Stomach smooth muscle (tissue), 2 donors: ENCODE results near the gene FHAD1.

Experiments used
- H3K27ac ChIP-seq: one replicate; pipeline ENCODE4 v1.7.0; 2013; ENCODE audit warnings: mild to moderate bottlenecking, low read length, inconsistent platforms
- H3K27me3 ChIP-seq, 2 donors: one replicate each; pipeline ENCODE4 v1.7.0; 2013; ENCODE audit warnings: low read length in 2 of 2; ENCODE audit not compliant: insufficient read depth in 2 of 2, control insufficient read depth in 1 of 2
- H3K36me3 ChIP-seq, 2 donors: one replicate each; pipeline ENCODE4 v1.7.0; 2013; ENCODE audit warnings: low read length in 2 of 2; ENCODE audit not compliant: control insufficient read depth in 2 of 2, insufficient read depth in 2 of 2
- H3K4me1 ChIP-seq: one replicate; pipeline ENCODE4 v1.7.0; 2013; ENCODE audit warnings: low read length; ENCODE audit not compliant: control insufficient read depth, insufficient read depth
- H3K4me3 ChIP-seq, 2 donors: one replicate each; pipeline ENCODE4 v1.7.0; 2013; ENCODE audit warnings: low read length in 2 of 2
- H3K9ac ChIP-seq, 2 donors: one replicate each; pipeline ENCODE4 v1.7.0; 2013; ENCODE audit warnings: low read length in 2 of 2, mild to moderate bottlenecking in 1 of 2
- H3K9me3 ChIP-seq, 2 donors: one replicate each; pipeline ENCODE4 v1.7.0; 2013; ENCODE audit warnings: low read length in 2 of 2; ENCODE audit not compliant: control insufficient read depth in 2 of 2
- donor health status: healthy.
- donor health status: Pancreatic carcinoma.

Gene FHAD1

DNA sequence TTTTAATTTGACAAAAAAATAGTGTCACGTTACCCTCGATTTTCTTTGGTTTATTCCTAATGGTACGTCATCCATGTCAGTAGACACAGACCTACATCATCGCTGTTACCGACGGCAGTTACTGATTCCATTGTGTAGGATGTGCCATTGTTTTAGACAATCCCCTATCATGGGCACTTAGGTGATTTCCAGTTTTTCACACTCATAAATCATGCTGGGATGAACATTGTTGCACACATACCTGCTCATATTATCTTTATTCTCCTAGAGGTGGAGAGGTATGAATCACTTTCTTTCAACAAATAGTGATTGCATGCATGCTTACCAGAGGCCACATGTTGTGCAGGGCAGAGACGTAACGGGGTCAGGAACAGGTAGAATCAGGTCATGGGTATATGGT is 83.0 kb downstream of the FHAD1 start:
- H3K4me1 ChIP-seq: peaks cover 26% of the 10 kb centered on the region

DNA sequence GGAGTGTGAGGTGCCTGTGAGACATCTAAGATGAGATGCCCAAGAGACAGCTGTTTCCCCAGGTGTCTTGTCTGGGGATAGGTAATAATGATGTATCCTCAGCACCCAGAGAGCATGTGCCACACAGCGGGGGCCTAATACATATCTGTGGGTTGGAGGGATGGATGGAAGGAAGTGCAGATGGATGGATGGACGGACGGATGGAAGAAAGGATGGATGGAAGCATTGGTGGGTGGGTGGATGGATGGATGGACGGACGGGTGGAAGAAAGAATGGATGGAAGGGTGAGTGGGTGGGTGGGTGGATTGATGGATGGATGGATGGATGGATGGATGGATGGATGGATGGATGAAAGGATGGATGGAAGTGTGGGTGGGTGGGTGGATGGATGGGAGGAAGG is 84.2 kb downstream of the FHAD1 start:
- Histone ChIP-seq H3K4me1 (peaks cover 26% of the 10 kb centered on the region), H3K9me3 (no peaks in the 10 kb centered on the region), H3K27ac (no peak overlapping the region), H3K27me3 (no peaks in the 10 kb centered on the region), H3K4me3 (no peak overlapping the region), H3K36me3 (peaks cover 0 to 2% of the 10 kb centered on the region in 2 donors), H3K9ac (no peak overlapping the region)

More for the DNA sequence above, 83.0 kb downstream of the FHAD1 start:
- no peak overlapping the region for H3K27ac ChIP-seq
- H3K9me3 ChIP-seq: no peaks in the 10 kb centered on the region
- H3K9ac ChIP-seq: no peak overlapping the region
- H3K36me3 ChIP-seq: peaks cover 0 to 2% of the 10 kb centered on the region in 2 donors
- no peaks in the 10 kb centered on the region for H3K27me3 ChIP-seq
- H3K4me3 ChIP-seq: no peak overlapping the region

DNA sequence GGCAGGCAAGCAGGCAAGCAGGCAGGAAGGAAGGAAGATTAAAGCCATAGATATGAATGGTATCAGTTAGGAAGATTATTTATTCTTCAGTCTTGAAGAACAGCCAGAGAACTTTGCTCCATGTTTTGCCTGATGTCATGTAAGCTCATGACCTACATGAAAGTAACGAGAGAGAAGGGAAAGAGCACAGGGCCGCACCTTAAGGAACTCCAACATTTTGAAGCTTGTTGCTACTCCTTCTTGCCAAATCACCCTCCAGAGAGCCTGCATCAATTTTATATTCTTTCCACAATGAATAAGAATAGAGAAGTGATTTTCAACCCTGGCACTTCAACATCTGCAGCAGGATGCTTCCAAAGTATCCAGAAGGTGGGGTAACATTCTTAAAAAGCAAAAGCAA is 84.7 kb downstream of the FHAD1 start:
- Histone ChIP-seq H3K27ac (no peak overlapping the region), H3K4me3 (no peak overlapping the region), H3K4me1 (peaks cover 22% of the 10 kb centered on the region), H3K27me3 (no peaks in the 10 kb centered on the region), H3K9ac (no peak overlapping the region), H3K36me3 (peaks cover 0 to 2% of the 10 kb centered on the region in 2 donors), H3K9me3 (no peaks in the 10 kb centered on the region)

DNA sequence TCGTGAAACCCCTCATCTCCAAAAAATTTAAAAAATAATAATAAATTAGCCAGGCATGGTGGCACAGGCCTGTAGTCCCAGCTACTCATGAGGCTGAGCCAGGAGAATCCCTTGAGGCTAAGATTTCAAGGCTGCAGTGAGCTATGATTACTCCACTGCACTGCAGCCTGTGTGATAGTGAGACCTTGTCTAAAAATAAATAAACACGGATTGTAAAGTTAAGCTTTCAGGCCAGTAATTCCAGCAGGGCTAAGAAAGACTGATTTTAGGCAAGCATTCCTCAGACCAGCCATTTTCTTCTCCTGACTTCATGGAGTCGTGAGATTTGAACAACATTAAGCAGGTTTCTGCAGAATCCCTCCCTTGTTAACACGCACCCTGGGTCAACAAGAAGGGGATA is 85.5 kb downstream of the FHAD1 start:
- Histone ChIP-seq H3K27me3 (no peaks in the 10 kb centered on the region), H3K9ac (no peak overlapping the region), H3K36me3 (peaks cover 0 to 2% of the 10 kb centered on the region in 2 donors), H3K9me3 (no peaks in the 10 kb centered on the region), H3K27ac (no peak overlapping the region), H3K4me3 (no peak overlapping the region), H3K4me1 (peaks cover 24% of the 10 kb centered on the region)

DNA sequence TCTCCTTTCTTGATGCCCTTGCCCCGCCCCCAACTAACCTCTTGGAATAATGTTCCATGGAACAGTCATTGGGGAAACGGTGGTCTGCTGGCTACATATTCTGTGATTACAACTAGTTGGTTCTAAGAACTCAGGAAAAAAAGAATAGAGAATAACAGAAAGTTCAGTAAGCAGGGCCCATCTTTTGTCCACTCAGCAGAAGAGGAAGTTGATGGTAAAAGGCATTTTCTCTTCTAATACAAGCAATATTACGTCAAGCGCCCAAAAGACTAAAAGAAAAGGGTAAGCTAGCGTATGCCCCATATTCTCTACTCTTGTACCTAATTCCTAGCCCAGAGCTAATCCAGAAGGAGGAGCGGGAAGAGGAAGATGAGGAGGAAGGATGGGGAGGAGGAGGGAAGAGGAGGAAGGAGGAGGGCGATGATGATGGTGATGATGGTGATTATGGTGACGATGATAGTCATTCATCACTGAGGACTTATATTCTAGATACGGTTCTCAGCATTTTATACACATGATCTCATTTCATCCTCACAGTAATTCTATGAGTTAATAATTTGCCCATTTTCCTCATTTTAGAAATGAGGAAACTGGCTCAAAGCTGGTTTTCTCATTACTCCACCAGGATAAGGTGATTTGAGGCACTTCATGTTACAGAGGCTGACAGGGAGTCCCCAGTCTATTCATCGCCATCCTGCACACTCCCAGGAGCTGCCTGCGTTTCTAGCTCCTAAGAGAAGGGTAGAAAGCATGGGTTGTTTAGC is 86.1 kb downstream of the FHAD1 start:
- H3K27me3 ChIP-seq: no peaks in the 10 kb centered on the region
- H3K9ac ChIP-seq: no peak overlapping the region
- peaks cover 0 to 2% of the 10 kb centered on the region in 2 donors for H3K36me3 ChIP-seq
- H3K9me3 ChIP-seq: no peaks in the 10 kb centered on the region
- H3K4me1 ChIP-seq: peaks cover 28% of the 10 kb centered on the region
- H3K27ac ChIP-seq: no peak overlapping the region
- no peak overlapping the region for H3K4me3 ChIP-seq

DNA sequence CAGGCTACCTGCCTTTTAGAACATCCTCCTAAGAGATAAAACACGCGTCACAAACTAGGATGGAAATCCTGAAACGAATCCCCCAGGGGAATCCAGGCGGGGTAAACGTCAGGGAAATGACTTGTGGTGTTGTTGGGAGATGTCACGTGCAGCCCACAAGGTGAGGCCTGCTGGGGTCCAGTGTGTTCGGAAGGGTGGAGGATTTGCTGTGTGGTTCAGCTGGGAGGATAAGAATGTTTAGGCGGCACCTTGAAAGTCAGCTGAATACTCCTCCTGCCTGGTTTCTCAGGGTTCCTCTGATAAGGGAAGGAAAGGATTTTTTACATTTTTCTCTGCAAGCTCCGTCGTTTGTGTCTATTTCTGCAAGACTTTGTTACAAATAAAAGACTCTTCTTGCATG is 88.0 kb downstream of the FHAD1 start:
- no peak overlapping the region for H3K9ac ChIP-seq
- H3K27ac ChIP-seq: no peak overlapping the region
- no peaks in the 10 kb centered on the region for H3K9me3 ChIP-seq
- H3K4me1 ChIP-seq: peaks cover 16% of the 10 kb centered on the region
- H3K27me3 ChIP-seq: no peaks in the 10 kb centered on the region
- H3K36me3 ChIP-seq: peaks cover 0 to under 1% of the 10 kb centered on the region in 2 donors
- H3K4me3 ChIP-seq: no peak overlapping the region

DNA sequence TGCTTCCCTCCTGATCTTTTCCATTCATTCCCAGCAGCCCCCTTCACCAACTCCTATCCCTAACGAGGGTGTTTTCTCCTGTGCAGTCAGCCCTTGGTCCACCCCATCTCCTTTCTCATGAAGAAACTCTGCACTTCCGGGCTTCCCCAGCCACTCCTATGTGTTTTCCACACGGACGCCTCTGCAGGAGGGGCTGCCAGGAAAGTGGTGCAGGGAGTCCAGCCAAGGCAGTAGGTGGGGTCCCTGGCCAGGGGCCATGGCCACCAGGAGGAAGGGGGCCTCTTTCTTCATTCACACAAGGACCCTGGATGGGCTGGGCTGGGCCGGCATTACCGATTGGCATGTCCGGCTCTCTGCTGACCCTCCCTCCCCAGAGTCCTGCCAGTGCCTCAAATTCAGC is 89.8 kb downstream of the FHAD1 start:
- no peak overlapping the region for H3K9ac ChIP-seq
- peaks cover 22% of the 10 kb centered on the region for H3K4me1 ChIP-seq
- no peaks in the 10 kb centered on the region for H3K36me3 ChIP-seq
- H3K27me3 ChIP-seq: no peaks in the 10 kb centered on the region
- H3K27ac ChIP-seq: peak overlapping the region; percentile 46
- peak overlapping the region in 1 of 2 donors; percentile 47 for H3K4me3 ChIP-seq
- no peaks in the 10 kb centered on the region for H3K9me3 ChIP-seq

DNA sequence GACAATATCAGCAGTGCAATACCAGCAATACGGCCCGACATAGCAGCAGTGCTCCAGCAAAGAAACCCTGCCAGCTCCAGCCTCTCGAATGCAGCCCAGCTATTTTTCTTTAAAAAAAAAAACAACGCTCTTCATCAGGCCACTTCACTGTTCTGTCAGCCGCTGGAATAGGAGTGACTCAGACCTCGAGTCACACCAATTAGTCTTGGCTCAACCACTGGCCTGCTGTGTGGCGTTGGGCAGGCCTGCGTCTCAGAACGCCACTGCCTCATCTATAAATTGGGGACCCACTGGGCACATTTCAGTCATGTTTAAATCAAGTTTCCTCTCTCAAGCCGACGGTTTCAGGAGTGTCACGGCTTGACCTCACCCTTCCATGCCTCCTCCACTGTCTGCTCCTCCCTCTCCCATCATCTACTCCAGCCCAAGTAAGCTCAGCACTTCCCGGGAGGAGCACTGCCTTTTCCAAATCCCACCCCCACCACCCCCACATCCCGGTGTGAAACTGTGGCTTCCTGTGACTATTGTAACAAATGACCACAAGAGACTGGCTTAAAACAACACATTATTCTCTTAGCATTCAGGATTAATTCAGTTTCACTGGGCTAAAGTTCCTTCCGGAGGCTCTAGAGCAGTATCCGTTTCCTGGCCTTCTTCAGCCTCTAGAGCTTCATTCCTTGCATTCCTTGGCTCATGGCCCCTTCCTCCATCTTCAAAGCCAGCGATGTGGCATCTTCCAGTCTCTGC is 90.8 kb downstream of the FHAD1 start:
- peaks cover 31% of the 10 kb centered on the region for H3K4me1 ChIP-seq
- no peak overlapping the region for H3K9ac ChIP-seq
- peak overlapping the region in 1 of 2 donors; percentile 47 for H3K4me3 ChIP-seq
- no peaks in the 10 kb centered on the region for H3K36me3 ChIP-seq
- peak overlapping the region; percentile 46 for H3K27ac ChIP-seq
- H3K9me3 ChIP-seq: no peaks in the 10 kb centered on the region
- H3K27me3 ChIP-seq: no peaks in the 10 kb centered on the region

DNA sequence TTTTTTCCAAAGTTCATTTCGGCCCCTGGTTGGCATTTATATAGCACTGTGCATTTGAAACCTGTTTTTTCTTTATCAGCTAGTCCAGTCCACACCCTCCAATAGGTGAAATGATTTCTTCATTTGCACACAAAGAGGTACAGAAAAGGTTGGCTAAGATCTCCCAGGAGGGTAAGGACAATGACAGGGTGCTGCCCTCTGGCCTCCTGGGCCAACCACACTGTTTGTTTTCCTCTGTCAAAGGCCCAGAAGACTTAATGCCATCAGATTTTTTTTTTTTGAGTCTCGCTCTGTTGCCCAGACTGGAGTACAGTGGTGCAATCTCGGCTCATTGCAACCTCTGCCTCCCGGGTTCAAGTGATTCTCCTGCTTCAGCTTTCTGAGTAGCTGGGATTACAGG is 92.5 kb downstream of the FHAD1 start:
- no peaks in the 10 kb centered on the region for H3K9me3 ChIP-seq
- no peak overlapping the region for H3K27ac ChIP-seq
- H3K36me3 ChIP-seq: no peaks in the 10 kb centered on the region
- no peak overlapping the region for H3K9ac ChIP-seq
- no peaks in the 10 kb centered on the region for H3K27me3 ChIP-seq
- H3K4me1 ChIP-seq: peaks cover 43% of the 10 kb centered on the region
- no peak overlapping the region for H3K4me3 ChIP-seq

DNA sequence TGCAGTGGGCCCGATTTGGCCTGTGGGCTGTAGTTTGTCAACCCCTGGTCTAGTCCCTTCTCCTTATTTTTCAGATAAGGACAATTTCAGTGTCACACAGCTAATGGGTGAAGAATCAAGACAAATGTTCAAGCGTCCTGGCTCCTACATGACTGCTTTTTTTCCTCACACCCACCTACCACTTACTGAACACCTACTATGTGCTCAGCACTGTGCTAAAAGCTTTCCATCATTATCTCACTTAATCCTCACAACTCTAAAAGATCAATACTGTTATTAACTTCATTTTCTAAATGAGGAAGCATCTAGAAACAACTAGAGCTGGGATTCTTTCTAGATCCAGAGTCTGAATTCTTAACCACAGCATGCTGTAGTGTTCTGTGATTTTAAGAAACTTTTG is 94.2 kb downstream of the FHAD1 start:
- Histone ChIP-seq H3K27ac (peak overlapping the region; percentile 82), H3K4me3 (no peak overlapping the region), H3K9me3 (no peaks in the 10 kb centered on the region), H3K36me3 (no peaks in the 10 kb centered on the region), H3K9ac (peak overlapping the region in 1 of 2 donors; percentile 47), H3K27me3 (no peaks in the 10 kb centered on the region), H3K4me1 (peaks cover 53% of the 10 kb centered on the region)
